MCF 10A (cell line): Measurements from ENCODE around the gene CRIM1. TPM values are rescaled to one million over a fixed set of nuclear protein-coding genes. Genes with fewer than 3 reads are reported as not detected.

Experiments
- BruUV-seq: library from RNA; stranded (reverse); fragments of 400-500 nt; replicated peaks from 2 replicates; lab custom pipeline; 2021; lab: Mats Ljungman, UMichigan
- CTCF ChIA-PET: fragments of 300-600 bp; sonication (Branson Sonifier 250); formaldehyde crosslinking; extraction: SDS; loops from one replicate; lab custom pipeline; 2021; ENCODE audit warnings: antibody characterized with exemption, inconsistent platforms; lab: Yijun Ruan, JAX
- POLR2A ChIA-PET: fragments of 300-600, 350-650 bp; sonication (Branson Sonifier 250); formaldehyde crosslinking; extraction: SDS; loops from one replicate; lab custom pipeline; 2020; ENCODE audit warnings: antibody characterized with exemption, inconsistent platforms; lab: Yijun Ruan, JAX
- DNase-seq: peaks from one replicate; pipeline ENCODE4 v3.0.0-alpha.2; 2018; ENCODE audit not compliant: unreplicated experiment
- H3K27ac Mint-ChIP-seq: one replicate; pipeline ENCODE4 v1.8.0; 2022; ENCODE audit warnings: mild to moderate bottlenecking, low read depth, mixed read lengths; ENCODE audit not compliant: unreplicated experiment
- H3K27me3 Mint-ChIP-seq: one replicate; pipeline ENCODE4 v1.8.0; 2022; ENCODE audit warnings: mixed read lengths; ENCODE audit not compliant: insufficient read depth, unreplicated experiment
- H3K36me3 Mint-ChIP-seq: one replicate; pipeline ENCODE4 v1.8.0; 2022; ENCODE audit warnings: mild to moderate bottlenecking, moderate library complexity, mixed read lengths; ENCODE audit not compliant: insufficient read depth, unreplicated experiment
- H3K4me1 Mint-ChIP-seq: one replicate; pipeline ENCODE4 v1.8.0; 2022; ENCODE audit warnings: mixed read lengths; ENCODE audit not compliant: insufficient read depth, unreplicated experiment
- H3K4me3 Mint-ChIP-seq: one replicate; pipeline ENCODE4 v1.8.0; 2022; ENCODE audit warnings: mild to moderate bottlenecking, moderate library complexity, mixed read lengths; ENCODE audit not compliant: unreplicated experiment
- H3K9me3 Mint-ChIP-seq: one replicate; pipeline ENCODE4 v1.8.0; 2022; ENCODE audit warnings: mixed read lengths; ENCODE audit not compliant: unreplicated experiment
- intact Hi-C: fragments of 100-400 bp; cut with micrococcal nuclease; formaldehyde crosslinking; loops from 2 replicates; pipeline ENCODE4 v1.14.1; 2022
- total RNA-seq: library from RNA; stranded (reverse); gene quantifications from 2 replicates; pipeline ENCODE4 v1.2.3, GENCODE V29; 2022
- TF ChIP-seq, protein P1 (sequence below): fragments of 200-600 bp; IDR thresholded peaks from one replicate; pipeline ENCODE4 v1.8.0; 2022; ENCODE audit warnings: antibody characterized with exemption, mild to moderate bottlenecking; ENCODE audit not compliant: unreplicated experiment

CRIM1 gene
- total RNA-seq, 1 experiment from 2014 or later, result 185 TPM

GRCh38 chr2:36509075-36509474 lies 153.5 kb downstream of the CRIM1 start:
- H3K27ac Mint-ChIP-seq, result no peak overlapping the region
- peak; percentile 20 for DNase-seq
- BruUV-seq, result no TSS peak
- no peak overlapping the region for H3K4me3 Mint-ChIP-seq
- intact Hi-C loops, result loop anchor here (5.0 kb wide), 1 partner anchor 52 kb away; no protein-coding TSS in a partner anchor
- ChIA-PET CTCF (interaction anchor here (0.6 to 1.9 kb wide), 4 partner anchors 24 to 159 kb away, joined by 4 to 6 read pairs (median 5); no protein-coding TSS in a partner anchor), POLR2A (no interaction called here)
- H3K27me3 Mint-ChIP-seq, result no peaks in the 10 kb centered on the region
- H3K9me3 Mint-ChIP-seq, result no peaks in the 10 kb centered on the region
- H3K4me1 Mint-ChIP-seq, result no peaks in the 10 kb centered on the region
- H3K36me3 Mint-ChIP-seq, result peaks cover 91% of the 10 kb centered on the region
- TF ChIP-seq, protein P1, sequence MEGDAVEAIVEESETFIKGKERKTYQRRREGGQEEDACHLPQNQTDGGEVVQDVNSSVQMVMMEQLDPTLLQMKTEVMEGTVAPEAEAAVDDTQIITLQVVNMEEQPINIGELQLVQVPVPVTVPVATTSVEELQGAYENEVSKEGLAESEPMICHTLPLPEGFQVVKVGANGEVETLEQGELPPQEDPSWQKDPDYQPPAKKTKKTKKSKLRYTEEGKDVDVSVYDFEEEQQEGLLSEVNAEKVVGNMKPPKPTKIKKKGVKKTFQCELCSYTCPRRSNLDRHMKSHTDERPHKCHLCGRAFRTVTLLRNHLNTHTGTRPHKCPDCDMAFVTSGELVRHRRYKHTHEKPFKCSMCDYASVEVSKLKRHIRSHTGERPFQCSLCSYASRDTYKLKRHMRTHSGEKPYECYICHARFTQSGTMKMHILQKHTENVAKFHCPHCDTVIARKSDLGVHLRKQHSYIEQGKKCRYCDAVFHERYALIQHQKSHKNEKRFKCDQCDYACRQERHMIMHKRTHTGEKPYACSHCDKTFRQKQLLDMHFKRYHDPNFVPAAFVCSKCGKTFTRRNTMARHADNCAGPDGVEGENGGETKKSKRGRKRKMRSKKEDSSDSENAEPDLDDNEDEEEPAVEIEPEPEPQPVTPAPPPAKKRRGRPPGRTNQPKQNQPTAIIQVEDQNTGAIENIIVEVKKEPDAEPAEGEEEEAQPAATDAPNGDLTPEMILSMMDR, result no peak

DNA sequence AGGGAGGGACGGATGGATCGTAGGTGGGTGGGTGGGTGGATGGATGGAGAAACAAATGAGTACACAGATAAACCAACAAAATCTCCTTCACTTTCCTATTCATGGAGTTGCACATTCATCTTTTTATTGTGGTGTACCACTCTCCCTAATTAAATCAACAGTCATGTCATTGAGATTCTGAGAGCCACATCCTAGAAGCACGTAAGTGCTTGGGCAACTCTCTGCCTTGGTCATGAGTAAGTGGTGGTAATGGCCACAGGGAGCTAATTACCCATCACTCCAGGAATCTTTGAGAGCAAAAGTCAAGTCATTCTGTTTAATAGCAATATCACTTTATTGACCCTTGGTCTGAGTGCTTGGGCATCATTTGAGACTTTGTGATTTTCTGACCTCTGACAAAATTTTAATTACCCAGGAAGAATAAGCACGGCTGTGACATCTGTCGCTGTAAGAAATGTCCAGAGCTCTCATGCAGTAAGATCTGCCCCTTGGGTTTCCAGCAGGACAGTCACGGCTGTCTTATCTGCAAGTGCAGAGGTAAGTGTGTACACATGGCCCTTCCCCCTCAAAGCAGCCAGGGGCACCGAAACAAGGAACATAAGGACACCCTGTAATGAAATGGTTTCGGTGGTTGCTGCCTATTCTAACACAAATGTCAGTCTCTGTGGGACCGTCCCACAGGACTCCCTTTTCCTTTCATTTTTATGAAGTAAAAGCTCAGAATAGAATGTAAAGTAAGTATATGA lies 156.5 kb downstream of the CRIM1 start:
- Mint-ChIP-seq H3K36me3 (peaks cover 99% of the 10 kb centered on the region), H3K9me3 (no peaks in the 10 kb centered on the region), H3K4me3 (no peak overlapping the region), H3K4me1 (no peaks in the 10 kb centered on the region), H3K27ac (no peak overlapping the region), H3K27me3 (no peaks in the 10 kb centered on the region)
- POLR2A ChIA-PET, result interaction anchor here (0.8 to 1.1 kb wide), 4 partner anchors 18 to 155 kb away, joined by 3 to 4 read pairs (median 3); no protein-coding TSS in a partner anchor
- DNase-seq, result no peak
- BruUV-seq, result no TSS peak
- intact Hi-C loops, result no loop called here
- TF ChIP-seq, protein P1, result no peak
- CTCF ChIA-PET, result interaction anchor here (0.6 to 1.6 kb wide), 7 partner anchors 12 to 406 kb away, joined by 3 to 6 read pairs (median 3); no protein-coding TSS in a partner anchor

- intact Hi-C loops, result no loop called here
- Mint-ChIP-seq H3K9me3 (no peaks in the 10 kb centered on the region), H3K4me3 (no peak overlapping the region), H3K4me1 (no peaks in the 10 kb centered on the region), H3K27ac (no peak overlapping the region), H3K36me3 (peaks cover 99% of the 10 kb centered on the region), H3K27me3 (no peaks in the 10 kb centered on the region)
- BruUV-seq, result no TSS peak
- TF ChIP-seq, protein P1, result no peak
- no peak for DNase-seq
- ChIA-PET POLR2A (interaction anchor here (0.8 to 1.1 kb wide), 3 partner anchors 52 to 156 kb away, joined by 3 to 4 read pairs (median 3); no protein-coding TSS in a partner anchor), CTCF (interaction anchor here (0.6 to 1.6 kb wide), 4 partner anchors 160 to 405 kb away, joined by 3 to 6 read pairs (median 4); no protein-coding TSS in a partner anchor)
Observed at GRCh38 chr2:36512705-36513104, 157.1 kb downstream of the CRIM1 start.

GRCh38 chr2:36513661-36514060 lies 158.1 kb downstream of the CRIM1 start:
- CTCF ChIA-PET, result interaction anchor here (0.5 to 1.9 kb wide), 4 partner anchors 57 to 265 kb away, joined by 3 to 5 read pairs (median 4); no protein-coding TSS in a partner anchor
- POLR2A ChIA-PET, result no interaction called here
- no peaks in the 10 kb centered on the region for H3K27me3 Mint-ChIP-seq
- peaks cover 95% of the 10 kb centered on the region for H3K36me3 Mint-ChIP-seq
- peak overlapping the region; percentile 9 for H3K27ac Mint-ChIP-seq
- H3K9me3 Mint-ChIP-seq, result no peaks in the 10 kb centered on the region
- no peak overlapping the region for H3K4me3 Mint-ChIP-seq
- TF ChIP-seq, protein P1, result no peak
- H3K4me1 Mint-ChIP-seq, result no peaks in the 10 kb centered on the region
- DNase-seq, result no peak
- no TSS peak for BruUV-seq
- intact Hi-C loops, result no loop called here
